Stimulated activated CD4-positive, alpha-beta T cell treated with anti-CD3 and anti-CD28 coated beads, Interleukin-4, amount 100 ng/mL, for 4 hours (primary cell): ENCODE results near the gene OBP2B.
"Not testable (repeated sequence)": the region's sequence is repeated elsewhere in the genome, so short reads cannot be mapped to it uniquely, and the experiment has no call there.

Experiments used
- DNase-seq, 2 experiments: peaks; one replicate each; pipeline ENCODE4 v3.0.0-alpha.2; 2020

Gene OBP2B

DNA sequence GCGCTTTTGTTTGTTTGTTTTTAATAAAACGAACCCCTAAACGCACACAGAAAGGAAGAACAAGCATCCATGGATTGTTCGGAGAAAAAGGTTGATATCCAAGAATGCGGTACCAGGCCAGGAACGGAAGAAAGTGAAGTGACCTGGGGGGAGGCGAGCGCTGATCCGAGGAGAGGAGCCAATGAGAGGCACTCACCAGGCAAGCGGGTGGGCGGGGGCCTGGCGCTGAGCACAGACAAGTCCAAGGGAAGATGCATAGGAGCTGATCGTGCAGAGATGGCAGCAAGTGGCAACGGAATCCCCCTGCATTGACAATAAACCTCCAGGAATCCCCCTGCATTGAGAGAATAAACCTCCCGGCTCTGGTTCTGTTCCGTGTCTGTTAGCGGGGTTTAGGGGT is 8.4 kb downstream of the OBP2B start:
- no peak for DNase-seq

- peak; percentile 18 to 26 for DNase-seq
Observed at GRCh38 chr9:133199648-133200321, 9.3 kb downstream of the OBP2B start.

DNA sequence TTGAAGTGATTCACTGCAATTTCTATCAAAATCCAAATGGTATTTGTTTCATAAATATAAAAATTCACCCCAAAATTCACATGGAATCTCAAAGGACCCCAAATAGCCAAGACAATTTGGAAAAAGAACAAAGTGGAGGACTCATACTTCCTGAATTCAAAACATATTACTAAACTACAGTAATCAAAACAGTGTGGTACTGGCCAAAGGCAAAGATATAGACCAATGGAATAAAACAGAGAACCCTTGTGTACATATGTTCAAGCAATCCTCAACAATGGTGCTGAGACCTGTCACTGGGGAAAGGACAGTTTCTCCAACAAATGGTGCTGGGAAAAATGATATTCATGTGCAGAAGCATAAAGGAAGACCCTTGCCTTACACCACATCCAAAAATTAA is 14.0 kb downstream of the OBP2B start:
- no peak for DNase-seq

DNA sequence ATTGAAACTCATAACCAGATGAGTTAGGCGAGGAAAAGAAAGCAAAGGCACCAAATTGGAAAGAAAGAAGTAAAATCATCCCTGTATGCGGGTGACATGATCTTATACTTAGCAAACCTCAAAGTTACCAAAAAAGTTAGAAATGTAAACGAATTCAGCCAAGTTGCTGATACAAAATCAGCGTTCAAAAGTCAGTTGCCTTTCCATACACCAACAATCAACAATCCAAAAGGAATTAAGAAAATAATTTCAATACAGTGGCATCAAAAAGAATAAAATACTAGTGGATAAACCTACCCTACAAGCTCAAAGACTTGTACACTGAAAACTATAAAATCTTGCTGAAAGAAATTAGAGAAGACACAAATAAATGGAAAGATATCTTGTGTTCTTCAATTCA is 14.5 kb downstream of the OBP2B start:
- no peak for DNase-seq

DNA sequence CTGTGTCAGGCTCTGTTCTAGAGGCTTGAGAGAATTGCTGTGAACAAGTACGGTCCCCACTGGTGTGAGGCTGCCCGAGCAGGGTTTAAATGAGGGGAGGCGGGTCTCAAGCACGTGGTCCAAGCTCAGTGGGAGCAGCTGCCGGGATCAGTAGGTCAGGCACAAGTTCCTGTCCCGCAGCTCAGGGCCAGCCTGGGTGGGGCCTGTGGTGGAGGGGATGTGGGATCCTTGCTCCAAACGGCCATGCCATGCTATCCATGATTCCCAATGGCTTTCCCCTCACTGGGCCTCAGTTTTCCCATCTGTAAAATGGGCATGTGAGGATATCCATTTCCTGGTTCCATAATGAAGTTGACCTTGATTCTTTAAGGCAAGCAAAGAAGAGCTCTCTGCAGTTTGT is 17.1 kb downstream of the OBP2B start:
- no peak for DNase-seq

- DNase-seq: no peak
Observed at GRCh38 chr9:133189826-133190225, 19.2 kb downstream of the OBP2B start.

GRCh38 chr9:133188843-133189180 is 20.2 kb downstream of the OBP2B start:
- no peak for DNase-seq

- no peak for DNase-seq
Observed at GRCh38 chr9:133188006-133188842, 20.8 kb downstream of the OBP2B start.

GRCh38 chr9:133187561-133188005 is 21.5 kb downstream of the OBP2B start:
- no peak for DNase-seq

DNA sequence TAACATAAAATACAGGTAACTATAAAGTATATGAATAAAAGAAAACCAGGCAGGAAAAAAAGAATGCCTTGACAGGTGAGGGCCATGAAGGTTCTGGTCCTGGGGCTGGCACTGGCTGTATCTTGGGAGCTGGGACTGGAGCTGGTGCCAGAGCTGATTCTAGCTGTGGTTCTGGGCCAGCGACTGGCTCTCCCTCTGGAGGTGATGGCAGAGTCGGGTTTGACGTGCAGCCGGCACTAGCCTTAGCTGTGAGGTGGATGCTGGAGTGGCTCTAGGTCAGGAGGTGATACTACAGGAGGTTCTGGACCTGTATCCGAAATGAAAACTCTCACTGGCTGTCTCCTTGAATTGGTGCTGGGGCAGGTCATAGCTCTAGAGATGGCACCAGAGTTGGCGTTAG is 22.3 kb downstream of the OBP2B start:
- no peak for DNase-seq

DNA sequence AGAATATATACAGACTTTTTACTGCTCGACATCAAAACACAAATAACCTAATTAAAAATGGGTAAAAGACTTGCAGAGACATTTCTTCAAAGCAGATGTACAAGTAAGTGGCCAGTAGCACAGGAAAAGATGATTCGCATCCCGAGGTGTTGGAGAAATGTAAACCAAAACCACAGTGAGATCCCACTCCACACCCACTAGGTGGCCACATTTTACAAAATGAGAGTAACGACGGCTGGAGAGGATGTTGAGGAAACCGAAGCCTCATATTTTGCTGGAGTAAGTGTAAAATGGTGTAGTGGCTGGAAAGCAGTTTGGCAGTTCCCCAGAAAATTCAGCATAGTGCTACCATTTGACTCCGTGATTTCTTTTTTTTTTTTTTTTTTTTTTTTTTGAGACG is 24.1 kb downstream of the OBP2B start:
- DNase-seq: peak in 1 of 2 experiments; percentile 25

DNA sequence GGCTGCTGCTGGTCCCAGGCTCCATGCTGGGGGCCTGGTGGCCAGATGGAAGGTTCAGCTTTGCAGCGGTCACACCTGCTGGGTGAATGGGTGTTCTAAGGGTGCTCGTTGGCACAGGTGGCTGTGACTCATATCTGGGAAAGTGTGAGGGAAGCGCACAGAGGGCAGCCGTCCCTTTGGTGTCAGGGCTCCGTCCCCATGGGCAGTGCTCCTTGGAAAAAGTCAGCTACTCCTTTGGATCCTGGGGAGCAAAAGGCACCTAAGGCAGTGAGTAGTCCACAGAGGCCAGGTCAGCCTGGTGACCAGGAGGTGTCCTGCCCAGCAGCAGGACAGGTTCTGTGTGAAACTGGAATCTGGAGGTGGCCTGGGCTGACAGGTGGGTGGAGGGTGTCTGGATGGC is 26.9 kb downstream of the OBP2B start:
- no peak for DNase-seq

GRCh38 chr9:133181561-133181960 is 27.5 kb downstream of the OBP2B start:
- DNase-seq: no peak

DNA sequence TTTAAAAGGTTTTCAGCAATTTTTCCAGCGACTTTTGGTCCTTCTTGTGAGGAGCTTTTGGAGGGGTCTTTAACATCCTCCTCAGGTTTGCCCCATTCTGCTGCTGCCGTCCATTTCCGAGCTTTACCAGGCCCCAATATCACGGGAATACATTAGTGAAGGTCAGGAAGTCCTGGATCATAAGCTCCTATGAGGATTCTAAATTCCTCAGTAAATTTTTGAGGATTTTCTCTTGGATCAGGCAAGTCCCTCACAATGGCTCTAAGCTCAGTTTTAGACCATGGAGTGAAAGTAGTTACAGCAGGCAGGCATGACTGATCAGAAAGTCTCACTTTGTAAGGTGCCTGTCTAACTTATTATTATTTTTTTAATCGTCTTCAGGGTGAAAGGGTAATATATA is 28.1 kb downstream of the OBP2B start:
- no peak for DNase-seq

- no peak for DNase-seq
Observed at GRCh38 chr9:133173056-133173455, 36.0 kb downstream of the OBP2B start.

DNA sequence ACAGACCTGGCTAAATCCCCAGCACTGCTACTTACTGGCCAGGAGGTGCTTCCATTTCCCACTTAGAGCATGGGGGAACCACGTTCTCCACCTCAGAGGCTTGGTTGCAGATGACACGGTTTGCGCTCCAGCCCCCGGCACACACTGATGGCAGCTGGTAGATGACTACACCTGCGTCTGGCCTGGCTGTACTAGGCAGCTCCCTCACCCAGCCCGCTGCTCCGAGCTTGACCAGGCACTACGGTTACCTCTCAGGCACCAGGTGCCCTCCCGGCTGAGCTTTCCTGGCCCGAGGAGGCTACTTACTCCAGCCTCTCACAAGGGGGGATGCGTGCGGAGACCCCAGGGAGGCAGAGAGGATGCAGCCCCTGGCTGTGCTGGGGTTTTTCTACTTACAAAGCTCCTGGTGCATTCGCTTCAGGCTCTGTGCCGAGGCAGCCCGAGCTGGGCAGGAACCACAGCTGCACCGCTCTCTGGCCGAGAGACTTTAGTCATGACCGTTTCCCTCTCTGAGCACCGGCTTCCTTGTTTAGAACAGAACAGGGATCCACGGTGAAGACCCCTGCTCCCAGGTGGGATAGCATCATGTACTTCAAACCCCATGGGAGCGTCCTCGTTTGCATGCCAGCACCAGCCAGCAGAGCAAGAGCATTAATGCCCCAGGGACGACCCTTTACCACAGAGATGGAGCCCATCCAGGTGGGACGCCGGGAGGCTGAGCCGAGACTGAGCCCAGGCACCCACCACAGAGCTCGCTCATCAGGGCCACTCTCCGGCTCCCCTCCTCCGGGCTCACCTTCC is 37.7 kb downstream of the OBP2B start:
- DNase-seq: no peak

GRCh38 chr9:133170716-133171115 is 38.3 kb downstream of the OBP2B start:
- no peak for DNase-seq

- not testable (repeated sequence) for DNase-seq
Observed at GRCh38 chr9:133169687-133170086, 39.4 kb downstream of the OBP2B start.

GRCh38 chr9:133169102-133169501 is 39.9 kb downstream of the OBP2B start:
- no peak for DNase-seq

DNA sequence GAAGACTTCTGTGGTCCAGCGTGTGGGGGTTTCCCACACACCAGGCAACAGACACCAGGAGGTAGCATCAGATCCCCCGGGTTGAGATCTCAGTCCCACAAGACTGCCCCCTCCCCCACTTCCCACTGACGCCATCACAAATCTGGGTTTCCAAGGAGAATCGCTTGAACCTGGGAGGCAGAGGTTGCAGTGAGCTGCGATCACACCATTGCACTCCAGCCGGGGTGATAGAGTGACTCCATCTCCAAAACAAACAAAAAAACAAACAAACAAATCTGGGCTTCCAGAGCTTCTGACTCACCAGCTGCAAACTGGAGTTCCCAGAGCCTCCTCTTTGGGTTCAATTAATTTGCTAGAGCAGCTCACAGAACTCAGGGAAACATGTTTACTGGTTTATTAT is 40.6 kb downstream of the OBP2B start:
- no peak for DNase-seq

GRCh38 chr9:133167769-133168168 is 41.3 kb downstream of the OBP2B start:
- no peak for DNase-seq

GRCh38 chr9:133167096-133167730 is 41.8 kb downstream of the OBP2B start:
- DNase-seq: no peak

- no peak for DNase-seq
Observed at GRCh38 chr9:133166392-133166791, 42.7 kb downstream of the OBP2B start.

GRCh38 chr9:133165452-133165730 is 43.7 kb downstream of the OBP2B start:
- no peak for DNase-seq
